ENCODE data around the gene SUN5.
"Not testable (repeated sequence)": the region's sequence is repeated elsewhere in the genome, so short reads cannot be mapped to it uniquely, and the experiment has no call there.

SUN5 gene

GRCh38 chr20:32965581-32966373, 38.5 kb downstream of the SUN5 start:
- in situ Hi-C loops (cut with MboI; ENCODE audit: low sequenced_read_pairs): no loop called here

- in situ Hi-C loops (cut with MboI; ENCODE audit: low sequenced_read_pairs): no loop called here
Measured at GRCh38 chr20:32965115-32965514, 39.1 kb downstream of the SUN5 start.

GRCh38 chr20:32964575-32964974, 39.7 kb downstream of the SUN5 start:
- in situ Hi-C loops (cut with MboI; ENCODE audit: low sequenced_read_pairs): no loop called here

GRCh38 chr20:32963176-32963575, 41.1 kb downstream of the SUN5 start:
- in situ Hi-C loops (cut with MboI; ENCODE audit: low sequenced_read_pairs): no loop called here

- in situ Hi-C loops (cut with MboI; ENCODE audit: low sequenced_read_pairs): not testable (repeated sequence)
Measured at GRCh38 chr20:32962646-32963045, 41.6 kb downstream of the SUN5 start.

- in situ Hi-C loops (cut with MboI; ENCODE audit: low sequenced_read_pairs): no loop called here
Measured at GRCh38 chr20:32962053-32962452, 42.2 kb downstream of the SUN5 start.

GRCh38 chr20:32960849-32961731, 43.1 kb downstream of the SUN5 start:
- in situ Hi-C loops (cut with MboI; ENCODE audit: low sequenced_read_pairs): no loop called here

GRCh38 chr20:32960222-32960518, 44.1 kb downstream of the SUN5 start:
- in situ Hi-C loops (cut with MboI; ENCODE audit: low sequenced_read_pairs): no loop called here

GRCh38 chr20:32959351-32960221, 44.6 kb downstream of the SUN5 start:
- in situ Hi-C loops (cut with MboI; ENCODE audit: low sequenced_read_pairs): no loop called here

- in situ Hi-C loops (cut with MboI; ENCODE audit: low sequenced_read_pairs): no loop called here
Measured at GRCh38 chr20:32958574-32958973, 45.7 kb downstream of the SUN5 start.

GRCh38 chr20:32957459-32957858, 46.8 kb downstream of the SUN5 start:
- in situ Hi-C loops (cut with MboI; ENCODE audit: low sequenced_read_pairs): no loop called here

GRCh38 chr20:32950539-32950938, 53.7 kb downstream of the SUN5 start:
- in situ Hi-C loops (cut with MboI; ENCODE audit: low sequenced_read_pairs): not testable (repeated sequence)

GRCh38 chr20:32946629-32947028, 57.6 kb downstream of the SUN5 start:
- in situ Hi-C loops (cut with MboI; ENCODE audit: low sequenced_read_pairs): no loop called here

GRCh38 chr20:32945710-32946221, 58.5 kb downstream of the SUN5 start:
- in situ Hi-C loops (cut with MboI; ENCODE audit: low sequenced_read_pairs): no loop called here

- in situ Hi-C loops (cut with MboI; ENCODE audit: low sequenced_read_pairs): no loop called here
Measured at GRCh38 chr20:32943490-32944052, 60.7 kb downstream of the SUN5 start.

GRCh38 chr20:32941155-32941885, 62.9 kb downstream of the SUN5 start:
- in situ Hi-C loops (cut with MboI; ENCODE audit: low sequenced_read_pairs): no loop called here

- in situ Hi-C loops (cut with MboI; ENCODE audit: low sequenced_read_pairs): no loop called here
Measured at GRCh38 chr20:32934580-32934979, 69.7 kb downstream of the SUN5 start.
